A549 (cell line): Measurements from ENCODE around the gene NCAPD3. TPM values are rescaled to one million over a fixed set of nuclear protein-coding genes. Genes with fewer than 3 reads are reported as not detected.
A peak's percentile ranks its signal among the peaks of the same experiment; 100 is the strongest.

Experiments
- ATAC-seq, 2 experiments: fragments of 200-7000 bp in 1 of 2; fragments of >200 bp in 1 of 2; cut with Nextera tagmentation in 1 of 2; cut with Tn5 transposase in 1 of 2; 3 replicates each; pipeline versions ENCODE4 v1.8.0 to v1.9.1; 2018 to 2020; ENCODE audit warnings: mild to moderate bottlenecking in 1 of 2, moderate library complexity in 1 of 2
- CTCF ChIA-PET: fragments of 300-600 bp; sonication (Branson Sonifier 250); formaldehyde crosslinking; extraction: SDS; loops from one replicate; lab custom pipeline; 2021; ENCODE audit warnings: antibody characterized with exemption, inconsistent platforms; lab: Yijun Ruan, JAX
- POLR2A ChIA-PET: fragments of 350-600 bp; formaldehyde crosslinking; extraction: SDS; loops from one replicate; lab custom pipeline; 2021; ENCODE audit warnings: antibody characterized with exemption, inconsistent platforms; lab: Yijun Ruan, JAX
- DNase-seq, 2 experiments: peaks; one replicate each; pipeline versions ENCODE4 v3.0.0 to v3.0.0-alpha.2; 2011 to 2016; ENCODE audit warnings: low read depth in 1 of 2, low spot score in 1 of 2
- FAIRE-seq: peaks from 2 replicates; lab custom pipeline; 2011; peaks lifted over from hg19 to GRCh38; lab: Jason Lieb, UNC
- H3K27ac ChIP-seq, 2 experiments: fragments of >200 bp; sonication (Bioruptor Twin); formaldehyde crosslinking; 3 replicates each; pipeline ENCODE4 v1.5.1; 2016 to 2017
- H3K4me1 ChIP-seq: fragments of >200 bp; sonication (Bioruptor Twin); formaldehyde crosslinking; 3 replicates; pipeline ENCODE4 v1.6.1; 2016
- H3K4me2 ChIP-seq: fragments of >200 bp; sonication (Bioruptor Twin); formaldehyde crosslinking; 3 replicates; pipeline ENCODE4 v1.6.1; 2016
- H3K4me3 ChIP-seq: fragments of >200 bp; sonication (Bioruptor Twin); formaldehyde crosslinking; 3 replicates; pipeline ENCODE4 v1.5.1; 2016
- H3K9me3 ChIP-seq: fragments of >200 bp; sonication (Bioruptor Twin); formaldehyde crosslinking; 3 replicates; pipeline ENCODE4 v1.6.1; 2016
- ATOH8 ChIP-seq: fragments of 250-450 bp; sonication (Bioruptor Pico); IDR thresholded peaks from 2 replicates; pipeline ENCODE4 v1.5.0; 2020; ENCODE audit warnings: low read depth, mild to moderate bottlenecking, moderate library complexity
- BCL3 ChIP-seq: fragments of >200 bp; sonication (Bioruptor Twin); formaldehyde crosslinking; IDR thresholded peaks from 3 replicates; pipeline ENCODE4 v1.6.1; 2016
- BHLHE40 ChIP-seq: IDR thresholded peaks from 2 replicates; pipeline ENCODE4 v1.6.1; 2012; ENCODE audit warnings: low read depth, low read length, inconsistent platforms
- CBX2 ChIP-seq: fragments of 200-600 bp; sonication (generic); IDR thresholded peaks from 2 replicates; pipeline ENCODE4 v1.6.1; 2016; ENCODE audit warnings: low read depth, mild to moderate bottlenecking, borderline replicate concordance
- CEBPB ChIP-seq, 2 experiments: fragments of >200 bp in 1 of 2; sonication (Bioruptor Twin) in 1 of 2; formaldehyde crosslinking in 1 of 2; IDR thresholded peaks; 2 replicates each; pipeline ENCODE4 v1.6.1; 2012 to 2016
- CHD2 ChIP-seq: fragments of 150-350 bp; IDR thresholded peaks from 2 replicates; pipeline ENCODE4 v1.6.1; 2014; ENCODE audit warnings: low read length; ENCODE audit not compliant: partially characterized antibody
- CTCF ChIP-seq: fragments of >200 bp; sonication (Bioruptor Twin); formaldehyde crosslinking; IDR thresholded peaks from 3 replicates; pipeline ENCODE4 v1.5.1; 2016
- FOSB ChIP-seq: fragments of 250-450 bp; sonication (Bioruptor Pico); IDR thresholded peaks from 2 replicates; pipeline ENCODE4 v1.5.0; 2020; ENCODE audit warnings: mild to moderate bottlenecking, moderate library complexity
- FOSL2 ChIP-seq, 2 experiments: fragments of 450-650 bp in 1 of 2; fragments of >200 bp in 1 of 2; sonication (Bioruptor Twin) in 1 of 2; formaldehyde crosslinking; IDR thresholded peaks; 2 replicates each; pipeline versions ENCODE4 v1.5.0 to v1.6.1; 2016 to 2020; ENCODE audit warnings: mild to moderate bottlenecking in 1 of 2, moderate library complexity in 1 of 2
- HOXB13 ChIP-seq: fragments of 250-450 bp; sonication (Bioruptor Pico); IDR thresholded peaks from 2 replicates; pipeline ENCODE4 v1.5.0; 2020; ENCODE audit warnings: low read depth, mild to moderate bottlenecking, moderate library complexity
- KDM1A ChIP-seq: fragments of 200-600 bp; sonication (generic); IDR thresholded peaks from 2 replicates; pipeline ENCODE4 v1.6.1; 2016; ENCODE audit warnings: low read depth, mild to moderate bottlenecking
- KDM5A ChIP-seq: fragments of 200-600 bp; sonication (generic); IDR thresholded peaks from 2 replicates; pipeline ENCODE4 v1.6.1; 2016; ENCODE audit warnings: antibody characterized with exemption, mild to moderate bottlenecking
- NR3C1 ChIP-seq: fragments of >200 bp; sonication (Bioruptor Twin); formaldehyde crosslinking; IDR thresholded peaks from 3 replicates; pipeline ENCODE4 v1.6.1; 2017
- RAD21 ChIP-seq, 2 experiments: fragments of >200 bp in 1 of 2; sonication (Bioruptor Twin) in 1 of 2; formaldehyde crosslinking in 1 of 2; IDR thresholded peaks in 1 of 2; conservative IDR thresholded peaks in 1 of 2; 2 replicates in 1 of 2; 3 replicates in 1 of 2; pipeline ENCODE4 v1.6.1; 2012 to 2018; ENCODE audit warnings: inconsistent platforms in 1 of 2
- RCOR1 ChIP-seq: fragments of 150-350 bp; IDR thresholded peaks from 2 replicates; pipeline ENCODE4 v1.6.1; 2014; ENCODE audit warnings: antibody characterized with exemption, low read length, low read depth
- SMC3 ChIP-seq: fragments of >200 bp; sonication (Bioruptor Twin); formaldehyde crosslinking; IDR thresholded peaks from 3 replicates; pipeline ENCODE4 v1.6.1; 2018; ENCODE audit warnings: inconsistent platforms
- TP53 ChIP-seq: fragments of 250-450 bp; sonication (Bioruptor Pico); IDR thresholded peaks from 2 replicates; pipeline ENCODE4 v1.5.0; 2021; ENCODE audit warnings: mild to moderate bottlenecking, moderate library complexity
- ZC3H11A ChIP-seq: fragments of 450-650 bp; IDR thresholded peaks from 2 replicates; pipeline ENCODE4 v1.6.1; 2014; ENCODE audit warnings: antibody characterized with exemption, mild to moderate bottlenecking
- ZFP36 ChIP-seq: fragments of 450-650 bp; IDR thresholded peaks from 2 replicates; pipeline ENCODE4 v1.6.1; 2014; ENCODE audit warnings: borderline replicate concordance; ENCODE audit not compliant: partially characterized antibody
- ZNF302 ChIP-seq: fragments of 250-450 bp; sonication (Bioruptor Pico); IDR thresholded peaks from 2 replicates; pipeline ENCODE4 v1.9.0; 2021; ENCODE audit warnings: inconsistent platforms, mild to moderate bottlenecking, moderate library complexity
- WGBS: methylation state at CpG from one replicate; pipeline ENCODE4 v1.1.6; 2017; ENCODE audit errors: missing lambda C conversion rate; 5-methylcytosine and 5-hydroxymethylcytosine counted together
- polyA plus RNA-seq, 4 experiments: library from polyadenylated mRNA; depleted of rRNA in 3 of 4; stranded (reverse); fragments of >200 nt; fragmentation: RNase III in 1 of 4; extraction: RNeasy Plus Mini Kit Qiagen cat#74134 plus additional on column Dnase treatment in 1 of 4; gene quantifications; 2 replicates in 3 of 4; 3 replicates in 1 of 4; pipeline ENCODE4 v1.2.3, GENCODE V29; 2011 to 2017

Gene NCAPD3
- polyA plus RNA-seq, 2 of the 4 experiments (the other 2 are of a cell fraction) = 26.6 to 36.0 TPM

- TF ChIP-seq FOSL2 (IDR thresholded peaks at IDR 0.05) (no peak), FOSL2 (CRISPR knock-in tag; IDR thresholded peaks at IDR 0.05) (no peak), TP53 (CRISPR knock-in tag) (no peak)
Measured at GRCh38 chr11:134142536-134142935, 81.2 kb downstream of the NCAPD3 start (continued).

DNA sequence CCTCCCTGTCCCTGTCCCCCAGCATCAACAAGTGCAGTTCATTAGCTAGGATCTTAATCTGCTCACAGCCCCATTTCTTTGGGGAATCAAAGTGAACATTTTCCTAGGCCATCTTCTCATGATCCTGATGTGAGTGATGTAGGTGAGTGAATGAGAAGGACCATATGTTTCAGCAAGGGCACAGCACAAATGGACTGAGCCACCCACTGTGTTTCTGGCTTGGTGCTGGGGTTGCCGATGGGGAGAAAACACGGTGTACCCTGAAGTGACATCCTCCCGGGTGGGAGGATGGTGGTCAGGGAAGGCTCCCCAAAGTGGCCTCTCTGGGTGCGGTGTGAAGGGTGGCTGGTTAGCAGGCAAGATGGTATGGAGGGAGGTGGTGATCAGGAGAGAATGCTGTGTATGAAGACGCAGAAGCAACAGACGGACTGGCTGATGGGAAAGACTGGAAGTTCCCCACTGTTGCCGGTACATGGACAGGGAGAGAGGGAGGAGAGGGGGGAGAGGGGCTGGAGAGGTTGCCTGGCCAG, 82.7 kb downstream of the NCAPD3 start:
- 62% methylated on average over 5 of the region's 7 CpGs for WGBS
- ChIA-PET CTCF (interaction anchor here (1.3 to 2.7 kb wide), 2 partner anchors 91 to 213 kb away, joined by 4 to 12 read pairs; no protein-coding TSS in a partner anchor), POLR2A (no interaction called here)
- DNase-seq = no peak
- Histone ChIP-seq H3K9me3 (peaks cover 18% of the 10 kb centered on the region; the same call in 2 of the 3 replicates), H3K4me2 (no peak overlapping the region), H3K4me3 (no peak overlapping the region), H3K4me1 (no peaks in the 10 kb centered on the region), H3K27ac (no peak overlapping the region)
- ATAC-seq = no peak
- FAIRE-seq = no peak
- TF ChIP-seq BCL3 (no peak), BHLHE40 (no peak), ZFP36 (no peak), KDM5A (no peak), CBX2 (no peak), ZC3H11A (no peak), NR3C1 (no peak), CHD2 (no peak), CEBPB (IDR thresholded peaks at IDR 0.05) (no peak), KDM1A (no peak), RCOR1 (no peak), HOXB13 (no peak), ZNF302 (CRISPR knock-in tag) (no peak)

DNA sequence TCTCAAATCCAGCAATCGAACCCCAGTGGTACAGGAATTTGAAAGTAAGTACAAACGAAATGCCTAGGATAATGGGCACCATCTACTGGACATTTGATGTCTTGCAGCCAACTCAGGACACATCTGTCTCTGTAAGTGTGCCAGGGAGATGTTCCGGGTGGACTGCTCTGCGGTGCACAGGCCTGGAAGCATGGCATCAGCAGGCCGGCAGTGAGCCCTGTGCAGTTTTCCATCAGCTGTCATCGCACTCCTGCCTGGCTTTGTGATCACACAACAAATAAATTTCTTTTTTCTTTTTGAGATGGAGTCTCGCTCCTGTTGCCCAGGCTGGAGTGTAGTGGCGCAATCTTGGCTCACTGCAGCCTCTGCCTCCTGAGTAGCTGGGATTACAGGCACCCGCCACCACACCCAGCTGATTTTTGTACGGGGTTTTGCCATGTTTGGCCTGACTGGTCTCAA, 83.9 kb downstream of the NCAPD3 start:
- ChIA-PET POLR2A (no interaction called here), CTCF (interaction anchor here (1.3 to 2.7 kb wide), 2 partner anchors 90 to 212 kb away, joined by 4 to 12 read pairs; no protein-coding TSS in a partner anchor)
- peak; percentile 8 to 54 for DNase-seq
- WGBS = 37% methylated on average over 10 of the region's 10 CpGs
- FAIRE-seq = no peak
- peak; percentile 77 to 88 for ATAC-seq
- no peak overlapping the region for H3K27ac ChIP-seq
- peaks cover 19% of the 10 kb centered on the region; the same call in 2 of the 3 replicates for H3K9me3 ChIP-seq
- no peak overlapping the region for H3K4me3 ChIP-seq
- H3K4me1 ChIP-seq = no peaks in the 10 kb centered on the region
- TF ChIP-seq FOSL2 (IDR thresholded peaks at IDR 0.05) (no peak), FOSL2 (CRISPR knock-in tag; IDR thresholded peaks at IDR 0.05) (no peak), FOSB (CRISPR knock-in tag) (no peak), SMC3 (peak; percentile 27; the same call in 1 of the 3 replicates), CTCF (peak; percentile 38), RAD21 (conservative IDR thresholded peaks at IDR 0.05 in 1 of 2, IDR thresholded peaks at IDR 0.05 in 1 of 2) (peak; percentile 34 to 60; a peak in 3 of 5 replicates), ATOH8 (CRISPR knock-in tag) (no peak)
- TF ChIP-seq, all 56 proteins: peak for 3
- H3K4me2 ChIP-seq = no peak overlapping the region
